ENCODE data around the gene LENG9. TPM values are rescaled to one million over a fixed set of nuclear protein-coding genes. Genes with fewer than 3 reads are reported as not detected.

Gene LENG9
- total and polyA plus RNA-seq, 2 of the 13 experiments (the other 11 are each of a cell fraction or from before 2014, with no cell fraction given): 0.75 to 2.9 TPM

DNA sequence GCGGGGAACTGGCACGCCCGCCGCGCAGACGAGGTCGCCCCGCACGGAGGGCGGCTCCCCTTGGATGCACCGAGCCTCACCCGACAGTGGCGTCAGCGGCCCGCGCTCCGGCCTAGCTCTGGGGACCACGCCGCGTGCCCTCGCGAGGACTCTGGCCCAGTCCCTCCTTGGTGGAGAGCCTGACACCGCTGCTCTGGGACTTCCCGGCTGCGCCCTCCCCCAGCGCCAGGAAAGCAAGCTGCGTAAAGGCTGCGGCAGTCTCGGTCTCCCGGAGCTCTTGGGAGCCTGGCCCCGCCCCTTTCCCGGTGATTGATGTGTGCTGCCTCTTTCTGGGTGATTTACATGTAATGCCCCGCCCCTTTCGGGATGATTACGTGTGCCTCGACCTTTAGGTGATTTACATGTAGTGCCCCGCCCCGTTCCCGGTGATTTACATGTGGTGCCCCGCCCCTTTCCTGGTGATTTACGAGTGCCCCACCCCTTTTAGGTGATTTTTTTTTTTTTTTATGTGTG, at the start of gene LENG9 (continued):
- TF ChIP-seq SETDB1 (CRISPR knock-in tag; IDR thresholded peaks at IDR 0.05; ENCODE audit: borderline replicate concordance): no peak
- TF ChIP-seq NFATC3 (CRISPR knock-in tag; IDR thresholded peaks at IDR 0.05): no peak
- no peak for TF ChIP-seq ZBTB3 (CRISPR knock-in tag; IDR thresholded peaks at IDR 0.05; ENCODE audit: borderline replicate concordance, low read depth)
- no peak for TF ChIP-seq AKNA (CRISPR knock-in tag; IDR thresholded peaks at IDR 0.05; ENCODE audit: borderline replicate concordance)
- TF ChIP-seq GATAD1 (CRISPR knock-in tag; IDR thresholded peaks at IDR 0.05): peak; percentile 21; the same call in 1 of the 2 replicates
- TF ChIP-seq ZZZ3 (CRISPR knock-in tag; IDR thresholded peaks at IDR 0.05; ENCODE audit: borderline replicate concordance): peak; percentile 14; the same call in 1 of the 2 replicates
- TF ChIP-seq, protein P1, sequence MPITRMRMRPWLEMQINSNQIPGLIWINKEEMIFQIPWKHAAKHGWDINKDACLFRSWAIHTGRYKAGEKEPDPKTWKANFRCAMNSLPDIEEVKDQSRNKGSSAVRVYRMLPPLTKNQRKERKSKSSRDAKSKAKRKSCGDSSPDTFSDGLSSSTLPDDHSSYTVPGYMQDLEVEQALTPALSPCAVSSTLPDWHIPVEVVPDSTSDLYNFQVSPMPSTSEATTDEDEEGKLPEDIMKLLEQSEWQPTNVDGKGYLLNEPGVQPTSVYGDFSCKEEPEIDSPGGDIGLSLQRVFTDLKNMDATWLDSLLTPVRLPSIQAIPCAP (CRISPR knock-in tag; IDR thresholded peaks at IDR 0.05; ENCODE audit: low read depth): no peak
- TF ChIP-seq PRDM15 (CRISPR knock-in tag; IDR thresholded peaks at IDR 0.05): no peak
- TF ChIP-seq ZNF883 (CRISPR knock-in tag; IDR thresholded peaks at IDR 0.05; ENCODE audit: not compliant biosample characterization): no peak
- no peak for TF ChIP-seq PTBP1 (IDR thresholded peaks at IDR 0.05; ENCODE audit: low read depth, low read length, poor library complexity, severe bottlenecking)
- TF ChIP-seq BORCS8-MEF2B (CRISPR knock-in tag; IDR thresholded peaks at IDR 0.05): no peak
- TF ChIP-seq SAP130 (CRISPR knock-in tag; IDR thresholded peaks at IDR 0.05; ENCODE audit: low read depth): peak; percentile 57
- no peak for TF ChIP-seq TCF7L2 (IDR thresholded peaks at IDR 0.05; ENCODE audit: low read depth, low read length)
- TF ChIP-seq FOXO1 (CRISPR knock-in tag; IDR thresholded peaks at IDR 0.05): peak; percentile 59; the same call in 1 of the 2 replicates
- no peak for TF ChIP-seq SMYD3 (CRISPR knock-in tag; IDR thresholded peaks at IDR 0.05)
- TF ChIP-seq TCF7 (IDR thresholded peaks at IDR 0.05; ENCODE audit: low read depth): no peak
- TF ChIP-seq ZNF720 (CRISPR knock-in tag; IDR thresholded peaks at IDR 0.05): no peak
- TF ChIP-seq ZC3H4 (CRISPR knock-in tag; IDR thresholded peaks at IDR 0.05; ENCODE audit: borderline replicate concordance): no peak
- TF ChIP-seq ZNF232 (CRISPR knock-in tag; IDR thresholded peaks at IDR 0.05; ENCODE audit: borderline replicate concordance): no peak; the same call in 1 of the 2 replicates
- TF ChIP-seq GLI4 (CRISPR knock-in tag; IDR thresholded peaks at IDR 0.05; ENCODE audit: borderline replicate concordance): no peak

All from HepG2 (cell line).